CD1c-positive myeloid dendritic cell (primary cell): ENCODE measurements around the gene SFXN3.

ENCODE experiments used
- DNase-seq: peaks from one replicate; pipeline ENCODE4 v3.0.0-alpha.2; 2016; ENCODE audit errors: extremely low spot score

The SFXN3 gene

GRCh38 chr10:101072923-101073322, 41.9 kb downstream of the SFXN3 start:
- DNase-seq: no peak

GRCh38 chr10:101073631-101074030, 42.6 kb downstream of the SFXN3 start:
- no peak for DNase-seq

GRCh38 chr10:101075775-101076174, 44.7 kb downstream of the SFXN3 start:
- DNase-seq: no peak

GRCh38 chr10:101076630-101077029, 45.6 kb downstream of the SFXN3 start:
- no peak for DNase-seq

- no peak for DNase-seq
Measured at GRCh38 chr10:101079874-101080273, 48.8 kb downstream of the SFXN3 start.

GRCh38 chr10:101080933-101081931, 50.2 kb downstream of the SFXN3 start:
- DNase-seq: no peak

- no peak for DNase-seq
Measured at GRCh38 chr10:101085846-101086245, 54.8 kb downstream of the SFXN3 start.

GRCh38 chr10:101087376-101087775, 56.3 kb downstream of the SFXN3 start:
- no peak for DNase-seq

GRCh38 chr10:101087965-101088364, 56.9 kb downstream of the SFXN3 start:
- DNase-seq: no peak

- no peak for DNase-seq
Measured at GRCh38 chr10:101089520-101090299, 58.7 kb downstream of the SFXN3 start.

- no peak for DNase-seq
Measured at GRCh38 chr10:101090597-101090996, 59.6 kb downstream of the SFXN3 start.
